Aorta (tissue), 5 donors: ENCODE measurements around the gene FAM222A. TPM values are rescaled to one million over a fixed set of nuclear protein-coding genes. Genes with fewer than 3 reads are reported as not detected.

ENCODE experiments used
- ATAC-seq: fragments of 200-7000 bp; cut with Tn5 transposase; one replicate; pipeline ENCODE4 v1.9.1; 2022; ENCODE audit warnings: moderate library complexity; ENCODE audit not compliant: low FRiP score
- DNase-seq, 2 donors: peaks; one replicate each; pipeline ENCODE4 v3.0.0-alpha.2; 2020
- H3K27ac ChIP-seq, 2 donors: one replicate each; pipeline ENCODE4 v1.5.1; 2013; ENCODE audit warnings: low read length in 2 of 2, mild to moderate bottlenecking in 2 of 2, moderate library complexity in 2 of 2, control low read depth in 1 of 2, inconsistent platforms in 1 of 2, low read depth in 1 of 2
- H3K27me3 ChIP-seq, 2 donors: one replicate each; pipeline ENCODE4 v1.6.1; 2013; ENCODE audit warnings: control low read depth in 1 of 2, low read length in 1 of 2, mild to moderate bottlenecking in 1 of 2, moderate library complexity in 1 of 2; ENCODE audit not compliant: insufficient read depth in 2 of 2, control insufficient read depth in 1 of 2
- H3K36me3 ChIP-seq, 2 donors: one replicate each; pipeline ENCODE4 v1.6.1; 2013; ENCODE audit warnings: control low read depth in 1 of 2, low read length in 1 of 2, mild to moderate bottlenecking in 1 of 2; ENCODE audit not compliant: insufficient read depth in 2 of 2, control insufficient read depth in 1 of 2
- H3K4me1 ChIP-seq, 2 donors: one replicate each; pipeline ENCODE4 v1.6.1; 2013; ENCODE audit warnings: low read length in 2 of 2, control low read depth in 1 of 2, mild to moderate bottlenecking in 1 of 2, moderate library complexity in 1 of 2; ENCODE audit not compliant: insufficient read depth in 2 of 2, control insufficient read depth in 1 of 2
- H3K4me3 ChIP-seq, 2 donors: one replicate each; pipeline ENCODE4 v1.5.1; 2013; ENCODE audit warnings: low read length in 2 of 2, control low read depth in 1 of 2, mild to moderate bottlenecking in 1 of 2
- H3K9me3 ChIP-seq: one replicate; pipeline ENCODE4 v1.6.1; 2013; ENCODE audit warnings: mild to moderate bottlenecking, low read length; ENCODE audit not compliant: control insufficient read depth
- WGBS, 2 donors: extraction: QIAGEN DNeasy Blood & Tissue Kit; methylation state at CpG; one replicate each; pipeline ENCODE4 v1.1.7; 2013; 5-methylcytosine and 5-hydroxymethylcytosine counted together
- intact Hi-C, 2 donors: fragments of 100-400 bp; cut with DNase I; formaldehyde crosslinking; loops; one replicate each; pipeline versions ENCODE4 v1.14.2 to v1.15.0; 2022
- polyA plus RNA-seq, 2 donors: library from polyadenylated mRNA; stranded (reverse); fragments of 200-250 nt; gene quantifications; one replicate each; pipeline ENCODE4 v1.2.3, GENCODE V29; 2013
- total RNA-seq, 2 donors: library from RNA; stranded (reverse); fragmentation: NEBNext Ultra II Directional; extraction: Animal tissue kit (Norgen Biotek cat#: 25700); gene quantifications; one replicate each; pipeline ENCODE4 v1.2.1, GENCODE V29; 2021
- donor health status: healthy with polysubstance abuse.
- donor health status: Bipolar disorder and iron deficiency.
- donor health status: DM: no; HTN: no; CAD: no.
- donor health status: DM: no; HTN: no; CAD: no.
- donor health status: DM: yes; HTN: yes; CAD: no.

Gene FAM222A
- total and polyA plus RNA-seq, 4 donors = 0.25 to 0.52 (median 0.38) TPM

GRCh38 chr12:109725321-109726105, 11.9 kb downstream of the FAM222A start:
- H3K9me3 ChIP-seq = no peaks in the 10 kb centered on the region
- H3K27ac ChIP-seq = no peak overlapping the region
- intact Hi-C loops = no loop called here
- H3K27me3 ChIP-seq = no peaks in the 10 kb centered on the region
- peak; percentile 10 to 52 for DNase-seq
- 87 to 92% methylated on average over 24 of the region's 24 CpGs for WGBS, 2 donors
- no peak overlapping the region for H3K4me3 ChIP-seq
- ATAC-seq = no peak
- no peaks in the 10 kb centered on the region for H3K36me3 ChIP-seq
- no peaks in the 10 kb centered on the region for H3K4me1 ChIP-seq

GRCh38 chr12:109726106-109726497, 12.5 kb downstream of the FAM222A start:
- Histone ChIP-seq H3K4me1 (no peaks in the 10 kb centered on the region), H3K4me3 (no peak overlapping the region), H3K9me3 (no peaks in the 10 kb centered on the region), H3K27ac (no peak overlapping the region), H3K27me3 (no peaks in the 10 kb centered on the region), H3K36me3 (no peaks in the 10 kb centered on the region)
- intact Hi-C loops = no loop called here
- DNase-seq = no peak
- ATAC-seq = no peak
- WGBS, 2 donors = 96 to 98% methylated on average over 1 of the region's 1 CpG

GRCh38 chr12:109726511-109727038, 12.9 kb downstream of the FAM222A start:
- no peaks in the 10 kb centered on the region for H3K4me1 ChIP-seq
- no peaks in the 10 kb centered on the region for H3K9me3 ChIP-seq
- no peaks in the 10 kb centered on the region for H3K36me3 ChIP-seq
- no peak overlapping the region for H3K4me3 ChIP-seq
- ATAC-seq = no peak
- intact Hi-C loops = no loop called here
- peak; percentile 28 to 70 for DNase-seq
- no peak overlapping the region for H3K27ac ChIP-seq
- WGBS, 2 donors = 87 to 90% methylated on average over 12 of the region's 12 CpGs
- no peaks in the 10 kb centered on the region for H3K27me3 ChIP-seq

- no peak overlapping the region for H3K27ac ChIP-seq
- H3K4me3 ChIP-seq = no peak overlapping the region
- ATAC-seq (peak; percentile 3), DNase-seq (peak; percentile 32 to 64)
- H3K4me1 ChIP-seq = no peaks in the 10 kb centered on the region
- H3K9me3 ChIP-seq = no peaks in the 10 kb centered on the region
- no peaks in the 10 kb centered on the region for H3K27me3 ChIP-seq
- H3K36me3 ChIP-seq = no peaks in the 10 kb centered on the region
- 71 to 80% methylated on average over 15 to 18 of the region's 18 CpGs for WGBS, 2 donors
- intact Hi-C loops = no loop called here
Observed at GRCh38 chr12:109727039-109727723, 13.6 kb downstream of the FAM222A start.

- DNase-seq (peak; percentile 31 to 49), ATAC-seq (no peak)
- intact Hi-C loops = no loop called here
- no peak overlapping the region for H3K27ac ChIP-seq
- H3K9me3 ChIP-seq = no peaks in the 10 kb centered on the region
- no peaks in the 10 kb centered on the region for H3K27me3 ChIP-seq
- 81 to 85% methylated on average over 14 of the region's 14 CpGs for WGBS, 2 donors
- no peak overlapping the region for H3K4me3 ChIP-seq
- H3K36me3 ChIP-seq = no peaks in the 10 kb centered on the region
- no peaks in the 10 kb centered on the region for H3K4me1 ChIP-seq
Observed at GRCh38 chr12:109727746-109728726, 14.4 kb downstream of the FAM222A start.

- H3K4me3 ChIP-seq = no peak overlapping the region
- no peaks in the 10 kb centered on the region for H3K27me3 ChIP-seq
- intact Hi-C loops = no loop called here
- ATAC-seq = no peak
- H3K4me1 ChIP-seq = no peaks in the 10 kb centered on the region
- peak; percentile 7 to 32 for DNase-seq
- H3K9me3 ChIP-seq = no peaks in the 10 kb centered on the region
- 87 to 100% methylated on average over 1 of the region's 1 CpG for WGBS, 2 donors
- no peaks in the 10 kb centered on the region for H3K36me3 ChIP-seq
- no peak overlapping the region for H3K27ac ChIP-seq
Observed at GRCh38 chr12:109728921-109729320, 15.3 kb downstream of the FAM222A start.

GRCh38 chr12:109729371-109729781, 15.8 kb downstream of the FAM222A start:
- DNase-seq (peak; percentile 22 to 56), ATAC-seq (no peak)
- H3K36me3 ChIP-seq = no peaks in the 10 kb centered on the region
- intact Hi-C loops = no loop called here
- H3K4me1 ChIP-seq = no peaks in the 10 kb centered on the region
- no peak overlapping the region for H3K27ac ChIP-seq
- WGBS, 2 donors = 81 to 86% methylated on average over 18 of the region's 18 CpGs
- no peaks in the 10 kb centered on the region for H3K9me3 ChIP-seq
- no peak overlapping the region for H3K4me3 ChIP-seq
- H3K27me3 ChIP-seq = no peaks in the 10 kb centered on the region

DNA sequence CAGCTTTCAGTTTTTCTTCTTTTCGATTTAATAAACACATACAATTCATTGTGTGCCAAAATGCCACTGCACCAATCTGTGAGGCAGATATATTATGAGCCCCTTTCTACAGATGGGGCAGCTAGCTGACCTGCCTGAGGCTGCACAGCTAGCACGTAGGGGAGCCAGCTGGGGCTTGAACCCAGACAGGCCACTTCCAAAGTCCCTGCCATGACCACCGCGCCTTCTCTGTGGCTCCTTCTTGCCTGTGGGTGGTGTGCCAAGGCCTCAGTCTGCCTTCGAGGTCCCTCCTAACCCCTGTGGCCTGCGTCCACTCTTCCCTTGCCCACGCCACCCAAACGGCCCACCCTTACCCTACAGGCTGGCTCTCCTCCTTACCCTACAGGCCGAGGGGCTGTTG, 16.2 kb downstream of the FAM222A start:
- 84 to 87% methylated on average over 9 of the region's 9 CpGs for WGBS, 2 donors
- Histone ChIP-seq H3K27me3 (no peaks in the 10 kb centered on the region), H3K4me1 (no peaks in the 10 kb centered on the region), H3K9me3 (no peaks in the 10 kb centered on the region), H3K36me3 (no peaks in the 10 kb centered on the region), H3K27ac (no peak overlapping the region), H3K4me3 (no peak overlapping the region)
- intact Hi-C loops = no loop called here
- DNase-seq (peak; percentile 33 to 45), ATAC-seq (no peak)
